HepG2 (cell line): ENCODE results near the gene TBC1D24. TPM values are rescaled to one million over a fixed set of nuclear protein-coding genes. Genes with fewer than 3 reads are reported as not detected.

Source experiments
- CEBPB ChIP-seq: IDR thresholded peaks from 2 replicates; pipeline ENCODE4 v1.6.1; 2011; ENCODE audit warnings: low read depth, low read length, improper control_type of control experiment, borderline replicate concordance
- DR1 ChIP-seq: sonication (generic); formaldehyde crosslinking; IDR thresholded peaks from 2 replicates; pipeline ENCODE4 v1.8.0; 2021; ENCODE audit warnings: mild to moderate bottlenecking, missing genetic modification reagents, inconsistent platforms
- HOXD1 ChIP-seq: sonication (generic); formaldehyde crosslinking; IDR thresholded peaks from 2 replicates; pipeline ENCODE4 v1.5.0; 2020; ENCODE audit warnings: missing genetic modification reagents
- IRX3 ChIP-seq: sonication (generic); formaldehyde crosslinking; IDR thresholded peaks from 2 replicates; pipeline ENCODE4 v1.8.1; 2023; ENCODE audit warnings: mild to moderate bottlenecking, low read depth, missing genetic modification reagents, borderline replicate concordance
- MBNL3 ChIP-seq: fragments of 250-450 bp; sonication (Bioruptor Pico); conservative IDR thresholded peaks from 2 replicates; pipeline ENCODE4 v1.8.0; 2022; ENCODE audit warnings: mild to moderate bottlenecking, inconsistent platforms
- MXI1 ChIP-seq: IDR thresholded peaks from 3 replicates; pipeline ENCODE4 v1.6.1; 2012; ENCODE audit warnings: low read depth, low read length, inconsistent platforms, borderline replicate concordance
- NFYC ChIP-seq: IDR thresholded peaks from 2 replicates; pipeline ENCODE4 v1.6.1; 2016; ENCODE audit warnings: missing genetic modification reagents, missing compliant biosample characterization
- NR2C2 ChIP-seq: sonication (generic); formaldehyde crosslinking; IDR thresholded peaks from 2 replicates; pipeline ENCODE4 v1.4.0; 2020; ENCODE audit warnings: missing genetic modification reagents, mild to moderate bottlenecking, moderate library complexity, borderline replicate concordance
- POLR2AphosphoS5 ChIP-seq: IDR thresholded peaks from 2 replicates; pipeline ENCODE4 v1.6.1; 2012; ENCODE audit warnings: low read depth, low read length
- RFX5 ChIP-seq: IDR thresholded peaks from 2 replicates; pipeline ENCODE4 v1.6.1; 2011; ENCODE audit warnings: low read depth, low read length, improper control_type of control experiment
- RXRB ChIP-seq: IDR thresholded peaks from 2 replicates; pipeline ENCODE4 v1.6.1; 2016; ENCODE audit warnings: borderline replicate concordance, missing genetic modification reagents, missing compliant biosample characterization
- SRF ChIP-seq: IDR thresholded peaks from 2 replicates; pipeline ENCODE4 v1.6.1; 2011; ENCODE audit warnings: mild to moderate bottlenecking, low read depth, low read length, moderate library complexity
- STAG1 ChIP-seq: sonication (generic); formaldehyde crosslinking; IDR thresholded peaks from 2 replicates; pipeline ENCODE4 v1.4.0; 2020; ENCODE audit warnings: missing genetic modification reagents
- ZFP1 ChIP-seq: IDR thresholded peaks from 2 replicates; pipeline ENCODE4 v1.6.1; 2016
- ZFP41 ChIP-seq: sonication (generic); formaldehyde crosslinking; IDR thresholded peaks from 2 replicates; pipeline ENCODE4 v1.4.0; 2020; ENCODE audit warnings: mild to moderate bottlenecking, missing genetic modification reagents, borderline replicate concordance
- ZNF256 ChIP-seq: sonication (generic); formaldehyde crosslinking; conservative IDR thresholded peaks from 2 replicates; pipeline ENCODE4 v1.4.0; 2020; ENCODE audit warnings: missing genetic modification reagents
- ZNF33A ChIP-seq: sonication (generic); formaldehyde crosslinking; IDR thresholded peaks from 2 replicates; pipeline ENCODE4 v1.5.1; 2020; ENCODE audit warnings: missing genetic modification reagents, mild to moderate bottlenecking, moderate library complexity, borderline replicate concordance
- ZNF547 ChIP-seq: sonication (generic); formaldehyde crosslinking; IDR thresholded peaks from 2 replicates; pipeline ENCODE4 v1.5.1; 2020; ENCODE audit warnings: mild to moderate bottlenecking, missing genetic modification reagents
- ZNF557 ChIP-seq: sonication (generic); formaldehyde crosslinking; IDR thresholded peaks from 2 replicates; pipeline ENCODE4 v1.4.0; 2020; ENCODE audit warnings: missing genetic modification reagents
- ZNF703 ChIP-seq: sonication (generic); formaldehyde crosslinking; IDR thresholded peaks from 2 replicates; pipeline ENCODE4 v1.5.1; 2020; ENCODE audit warnings: missing genetic modification reagents, mild to moderate bottlenecking, moderate library complexity, borderline replicate concordance
- ZNF709 ChIP-seq: sonication (generic); formaldehyde crosslinking; IDR thresholded peaks from 2 replicates; pipeline ENCODE4 v1.5.0; 2020; ENCODE audit warnings: mild to moderate bottlenecking, missing genetic modification reagents
- ZNF777 ChIP-seq: sonication (generic); formaldehyde crosslinking; IDR thresholded peaks from 2 replicates; pipeline ENCODE4 v1.4.0; 2020; ENCODE audit warnings: missing genetic modification reagents
- ZNF879 ChIP-seq: sonication (generic); formaldehyde crosslinking; IDR thresholded peaks from 2 replicates; pipeline ENCODE4 v1.8.1; 2023; ENCODE audit warnings: missing genetic modification reagents
- polyA plus RNA-seq, 8 experiments: library from polyadenylated mRNA; depleted of rRNA in 3 of 8; stranded (reverse) in 7 of 8; unstranded in 1 of 8; fragments of >200 nt; fragmentation: Illumina TruSeq in 4 of 8; extraction: Trizol in 4 of 8; gene quantifications; 2 replicates each; pipeline versions ENCODE4 v1.2.1 to v1.2.3, GENCODE V29; 2011 to 2016; ENCODE audit warnings: low read depth in 4 of 8, missing spikeins in 1 of 8, mixed read lengths in 1 of 8; ENCODE audit not compliant: insufficient read depth in 1 of 8
- total RNA-seq, 5 experiments: library from RNA; depleted of rRNA; stranded (reverse); fragments of >200 nt; fragmentation: Illumina TruSeq; extraction: Trizol; gene quantifications; 2 replicates each; pipeline ENCODE4 v1.2.3, GENCODE V29; 2016; ENCODE audit warnings: low read depth in 1 of 5
- TF ChIP-seq, protein P1 (sequence below): sonication (generic); formaldehyde crosslinking; conservative IDR thresholded peaks from 2 replicates; pipeline ENCODE4 v1.4.0; 2020; ENCODE audit warnings: missing genetic modification reagents
- TF ChIP-seq, protein P2 (sequence below): sonication (generic); formaldehyde crosslinking; IDR thresholded peaks from 2 replicates; pipeline ENCODE4 v1.4.0; 2020; ENCODE audit warnings: missing genetic modification reagents
- TF ChIP-seq, protein P3 (sequence below): sonication (generic); formaldehyde crosslinking; IDR thresholded peaks from 2 replicates; pipeline ENCODE4 v1.5.0; 2020; ENCODE audit warnings: missing genetic modification reagents
- TF ChIP-seq, protein P4 (sequence below): sonication (generic); formaldehyde crosslinking; IDR thresholded peaks from 2 replicates; pipeline ENCODE4 v1.8.1; 2023; ENCODE audit warnings: mild to moderate bottlenecking, inconsistent platforms, moderate library complexity, missing genetic modification reagents, borderline replicate concordance

TBC1D24 gene
- total and polyA plus RNA-seq, 2 of the 13 experiments (the other 11 are each of a cell fraction or from before 2014, with no cell fraction given) = 7.7 to 13.7 TPM

DNA sequence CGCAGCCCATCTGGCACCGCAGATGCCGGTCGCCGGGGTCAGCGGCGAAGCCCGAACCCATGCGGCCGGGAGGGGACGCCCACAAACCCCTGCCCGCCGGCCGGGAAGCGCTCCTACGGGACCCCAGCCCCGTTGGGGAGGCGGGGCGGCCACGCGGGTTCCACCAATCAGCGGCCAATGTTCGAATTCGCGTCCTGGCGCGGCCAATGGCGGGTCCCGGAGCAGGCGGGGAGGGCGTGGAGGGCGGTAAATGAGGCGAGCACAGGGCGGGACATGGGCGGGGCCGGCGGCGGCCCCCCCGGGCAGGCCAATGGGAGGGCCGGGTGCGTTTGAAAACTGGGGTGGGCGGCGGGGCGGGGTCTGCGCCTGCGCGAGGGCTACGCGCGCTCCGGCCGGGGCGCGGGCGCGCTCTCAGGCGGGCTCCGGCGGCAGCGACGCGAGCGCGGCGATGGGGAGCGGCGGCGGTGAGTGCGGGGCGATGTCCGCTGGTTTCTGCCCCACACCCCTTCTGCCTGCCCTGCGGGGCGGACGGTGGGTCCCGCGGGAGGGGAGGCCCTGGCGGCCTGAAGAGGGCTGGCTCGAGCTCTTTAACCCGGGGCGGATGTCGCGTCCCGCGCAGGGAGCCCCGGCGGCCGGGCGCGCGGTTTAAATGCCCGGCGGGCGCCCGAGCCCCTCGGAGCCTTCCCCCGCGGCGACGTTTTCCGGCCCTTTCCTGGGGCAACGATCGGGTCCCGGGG is 45.7 kb upstream of the TBC1D24 start, which contains the start of gene CCNF (continued):
- TF ChIP-seq, protein P1, sequence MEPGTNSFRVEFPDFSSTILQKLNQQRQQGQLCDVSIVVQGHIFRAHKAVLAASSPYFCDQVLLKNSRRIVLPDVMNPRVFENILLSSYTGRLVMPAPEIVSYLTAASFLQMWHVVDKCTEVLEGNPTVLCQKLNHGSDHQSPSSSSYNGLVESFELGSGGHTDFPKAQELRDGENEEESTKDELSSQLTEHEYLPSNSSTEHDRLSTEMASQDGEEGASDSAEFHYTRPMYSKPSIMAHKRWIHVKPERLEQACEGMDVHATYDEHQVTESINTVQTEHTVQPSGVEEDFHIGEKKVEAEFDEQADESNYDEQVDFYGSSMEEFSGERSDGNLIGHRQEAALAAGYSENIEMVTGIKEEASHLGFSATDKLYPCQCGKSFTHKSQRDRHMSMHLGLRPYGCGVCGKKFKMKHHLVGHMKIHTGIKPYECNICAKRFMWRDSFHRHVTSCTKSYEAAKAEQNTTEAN (CRISPR knock-in tag) = peak; percentile 60; the same call in 1 of the 2 replicates
- TF ChIP-seq NR2C2 (CRISPR knock-in tag) = peak; percentile 65; the same call in 1 of the 2 replicates
- no peak for TF ChIP-seq HOXD1
- TF ChIP-seq ZNF709 (CRISPR knock-in tag) = peak; percentile 81
- TF ChIP-seq ZNF557 = 0 out of 2 replicates have a peak, but pooled peaks have one; percentile 50
- TF ChIP-seq ZNF547 (CRISPR knock-in tag) = no peak; the same call in 1 of the 2 replicates
- no peak for TF ChIP-seq ZNF703 (CRISPR knock-in tag)
- TF ChIP-seq RFX5 = peak; percentile 29; the same call in 1 of the 2 replicates
- TF ChIP-seq NFYC = peak; percentile 90
- no peak for TF ChIP-seq RXRB (CRISPR knock-in tag)
- TF ChIP-seq ZNF777 (CRISPR knock-in tag) = peak; percentile 78
- peak; percentile 1; the same call in 1 of the 2 replicates for TF ChIP-seq DR1 (CRISPR knock-in tag)
- TF ChIP-seq ZNF33A (CRISPR knock-in tag) = no peak
- peak; percentile 16; the same call in 1 of the 2 replicates for TF ChIP-seq POLR2AphosphoS5
- TF ChIP-seq, protein P2, sequence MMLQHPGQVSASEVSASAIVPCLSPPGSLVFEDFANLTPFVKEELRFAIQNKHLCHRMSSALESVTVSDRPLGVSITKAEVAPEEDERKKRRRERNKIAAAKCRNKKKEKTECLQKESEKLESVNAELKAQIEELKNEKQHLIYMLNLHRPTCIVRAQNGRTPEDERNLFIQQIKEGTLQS (CRISPR knock-in tag) = 0 out of 2 replicates have a peak, but pooled peaks have one; percentile 26
- TF ChIP-seq, protein P3, sequence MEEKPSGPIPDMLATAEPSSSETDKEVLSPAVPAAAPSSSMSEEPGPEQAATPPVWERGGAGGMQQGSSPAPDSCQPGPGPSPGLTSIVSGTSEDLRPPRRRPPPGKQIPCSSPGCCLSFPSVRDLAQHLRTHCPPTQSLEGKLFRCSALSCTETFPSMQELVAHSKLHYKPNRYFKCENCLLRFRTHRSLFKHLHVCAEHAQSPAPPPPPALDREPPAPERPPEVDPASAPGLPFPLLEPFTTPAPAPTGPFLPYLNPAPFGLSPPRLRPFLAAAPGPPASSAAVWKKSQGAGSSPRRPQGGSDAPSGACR (CRISPR knock-in tag) = no peak
- TF ChIP-seq ZFP1 = no peak
- no peak for TF ChIP-seq MBNL3 (CRISPR knock-in tag)
- TF ChIP-seq ZNF256 = peak; percentile 88; the same call in 1 of the 2 replicates
- no peak for TF ChIP-seq ZNF879
- TF ChIP-seq, protein P4, sequence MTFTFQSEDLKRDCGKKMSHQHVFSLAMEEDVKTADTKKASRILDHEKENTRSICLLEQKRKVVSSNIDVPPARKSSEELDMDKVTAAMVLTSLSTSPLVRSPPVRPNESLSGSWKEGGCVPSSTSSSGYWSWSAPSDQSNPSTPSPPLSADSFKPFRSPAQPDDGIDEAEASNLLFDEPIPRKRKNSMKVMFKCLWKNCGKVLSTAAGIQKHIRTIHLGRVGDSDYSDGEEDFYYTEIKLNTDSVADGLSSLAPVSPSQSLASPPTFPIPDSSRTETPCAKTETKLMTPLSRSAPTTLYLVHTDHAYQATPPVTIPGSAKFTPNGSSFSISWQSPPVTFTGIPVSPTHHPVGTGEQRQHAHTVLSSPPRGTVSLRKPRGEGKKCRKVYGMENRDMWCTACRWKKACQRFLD (CRISPR knock-in tag) = 0 out of 2 replicates have a peak, but pooled peaks have one; percentile 60
- TF ChIP-seq MXI1 = peak; percentile 34; the same call in 1 of the 3 replicates
- no peak for TF ChIP-seq IRX3 (CRISPR knock-in tag)
- peak; percentile 14; the same call in 1 of the 2 replicates for TF ChIP-seq STAG1 (CRISPR knock-in tag)
- TF ChIP-seq CEBPB = no peak
- TF ChIP-seq SRF = no peak
- no peak; the same call in 1 of the 2 replicates for TF ChIP-seq ZFP41 (CRISPR knock-in tag)
